Measurements from ENCODE around the gene ETV3L.
"Not testable (repeated sequence)": the region's sequence is repeated elsewhere in the genome, so short reads cannot be mapped to it uniquely, and the experiment has no call there.

Gene ETV3L

DNA sequence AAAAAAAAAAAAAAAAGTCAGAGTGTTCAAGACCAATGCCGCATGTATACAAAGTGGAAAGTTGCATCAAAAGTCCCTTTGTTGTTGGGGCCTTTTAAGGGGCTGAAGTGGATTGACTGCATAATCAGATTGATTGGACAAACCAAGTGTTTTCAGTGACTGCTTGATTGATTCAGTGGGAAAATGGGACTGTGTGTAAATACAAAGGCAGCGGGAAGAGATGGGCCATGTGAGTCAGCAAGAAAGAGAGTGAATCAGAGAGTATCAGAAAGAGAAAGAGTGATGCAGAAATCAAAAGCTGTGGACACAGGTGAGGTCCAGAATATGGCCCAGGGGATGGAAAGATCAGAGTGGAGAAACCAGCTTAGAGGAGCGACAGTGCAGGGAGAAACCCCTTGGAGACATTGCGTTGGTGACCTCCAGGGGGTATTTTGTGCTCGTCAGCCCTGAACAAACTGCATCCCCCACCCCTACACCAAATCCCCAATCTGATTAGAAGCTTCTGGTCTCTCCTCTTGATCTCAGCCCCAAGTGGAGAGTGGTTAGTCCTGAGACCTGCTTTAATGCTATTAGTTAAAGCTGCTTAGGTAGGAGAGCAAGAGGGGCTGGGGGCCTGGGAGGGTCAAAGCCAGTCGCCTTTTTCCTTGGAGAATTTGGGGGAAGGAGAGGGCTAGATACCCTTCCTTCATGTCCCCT, 5.1 kb upstream of the ETV3L start:
- DNase-seq: no peak

DNA sequence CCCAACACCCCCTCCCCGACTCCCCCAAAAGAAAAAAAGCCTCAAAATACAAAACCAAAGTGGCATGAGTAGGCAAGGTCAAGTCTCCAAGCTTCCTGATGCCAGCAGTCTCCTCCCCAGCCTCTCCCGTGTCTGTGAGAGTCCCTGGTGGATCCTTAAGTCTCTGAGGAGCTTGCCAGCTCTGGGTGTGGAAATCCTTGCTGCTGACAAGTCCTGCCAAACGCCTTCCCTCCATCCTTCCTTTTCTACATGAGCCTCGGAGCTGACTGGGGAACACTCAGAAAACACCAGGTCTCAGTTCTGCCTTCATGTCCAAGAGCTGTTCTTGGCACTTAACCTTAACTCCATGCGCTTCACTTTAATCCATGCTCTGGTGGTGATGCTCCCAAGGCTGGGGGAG, 3.7 kb upstream of the ETV3L start:
- DNase-seq: no peak

DNA sequence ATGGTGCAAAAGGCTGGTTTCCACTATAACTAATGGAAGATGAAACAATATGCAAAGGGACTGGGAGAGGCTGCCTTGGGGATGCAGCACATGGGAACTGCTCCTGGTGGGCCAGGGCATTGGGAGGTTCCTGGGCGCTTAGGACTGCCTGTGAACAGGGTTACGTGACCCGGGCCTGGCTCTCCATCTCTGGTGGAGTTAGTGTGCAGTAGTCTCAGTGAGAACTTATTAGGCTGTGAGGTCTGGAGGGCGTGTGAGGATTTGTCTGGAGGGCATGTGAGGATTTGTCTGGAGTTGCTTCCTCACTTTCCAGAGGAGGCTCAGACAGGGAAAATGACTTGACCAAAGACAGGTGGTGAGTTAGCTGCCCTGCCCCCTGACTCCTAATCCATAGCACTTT, 1.5 kb upstream of the ETV3L start:
- DNase-seq: no peak

DNA sequence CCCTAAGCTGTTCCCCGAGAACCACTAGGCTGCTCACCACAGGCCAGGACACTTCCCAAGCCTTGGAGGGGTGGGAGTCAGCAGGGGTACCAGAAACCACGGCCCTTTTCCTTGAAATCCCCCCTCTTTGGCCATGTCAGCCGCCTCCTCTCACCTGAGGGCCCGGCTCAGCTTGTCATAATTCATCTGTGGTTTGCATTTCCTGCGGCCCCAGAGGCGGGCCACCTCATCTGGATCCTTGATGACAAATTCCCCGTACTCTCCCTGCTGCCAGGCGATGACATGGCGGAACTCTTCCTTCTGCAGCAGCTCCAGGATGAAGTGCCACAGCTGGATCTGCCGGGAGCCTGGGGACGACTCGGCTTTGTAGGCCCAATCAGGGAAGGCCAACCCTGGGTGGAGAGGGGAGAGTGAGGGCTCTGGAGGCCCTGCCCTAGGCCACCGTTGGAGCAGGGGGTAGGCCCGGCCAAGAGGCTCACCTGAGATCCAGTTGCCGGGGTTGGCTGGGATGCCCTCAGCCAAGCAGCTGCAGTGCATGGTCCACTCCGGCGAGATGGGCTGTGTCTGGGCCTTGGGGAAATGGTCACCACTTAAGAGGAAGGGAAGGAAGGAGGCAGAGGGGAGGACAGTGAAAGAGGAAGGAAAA, 498 bp downstream of the ETV3L start:
- not testable (repeated sequence) for DNase-seq

DNA sequence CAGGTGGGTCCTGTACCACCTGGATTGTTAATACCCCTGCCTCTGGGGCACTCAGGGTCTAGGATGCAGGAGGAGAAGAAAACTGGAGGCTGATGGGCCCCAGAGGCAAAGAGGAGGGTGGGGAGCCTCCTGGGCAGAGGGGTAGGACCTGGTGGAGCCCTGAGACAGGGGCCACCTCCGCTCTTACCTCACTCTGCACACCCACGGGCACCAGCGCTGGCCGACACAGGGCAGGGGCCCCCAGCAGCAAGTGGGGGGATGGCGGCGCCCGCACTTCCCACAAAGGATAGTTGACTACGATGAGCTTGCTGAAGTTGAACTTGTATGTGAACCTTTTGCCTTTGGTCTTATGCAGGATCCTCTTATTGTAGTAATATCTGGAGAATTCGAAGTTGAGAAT, 1.1 kb downstream of the ETV3L start:
- no peak for DNase-seq

DNA sequence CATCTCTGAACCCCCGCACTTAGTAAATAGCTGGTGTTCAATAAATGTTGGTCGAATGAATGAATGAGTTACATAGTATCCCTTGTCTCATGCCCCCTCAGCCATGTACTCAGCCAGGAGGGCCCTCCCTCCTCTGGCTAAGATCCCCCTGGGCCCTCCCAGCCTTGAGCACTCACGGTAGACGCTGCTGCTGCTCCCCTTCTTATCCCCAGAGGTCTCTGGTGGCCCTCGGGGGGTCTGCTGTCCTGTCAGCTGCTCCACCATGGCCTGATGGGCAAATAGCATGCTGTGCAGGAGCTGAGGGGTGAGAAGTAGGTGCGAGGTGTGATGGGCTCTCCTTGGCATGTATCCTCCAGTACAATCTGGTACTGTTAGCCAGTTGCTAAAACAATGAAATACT, 1.9 kb downstream of the ETV3L start:
- no peak for DNase-seq

DNA sequence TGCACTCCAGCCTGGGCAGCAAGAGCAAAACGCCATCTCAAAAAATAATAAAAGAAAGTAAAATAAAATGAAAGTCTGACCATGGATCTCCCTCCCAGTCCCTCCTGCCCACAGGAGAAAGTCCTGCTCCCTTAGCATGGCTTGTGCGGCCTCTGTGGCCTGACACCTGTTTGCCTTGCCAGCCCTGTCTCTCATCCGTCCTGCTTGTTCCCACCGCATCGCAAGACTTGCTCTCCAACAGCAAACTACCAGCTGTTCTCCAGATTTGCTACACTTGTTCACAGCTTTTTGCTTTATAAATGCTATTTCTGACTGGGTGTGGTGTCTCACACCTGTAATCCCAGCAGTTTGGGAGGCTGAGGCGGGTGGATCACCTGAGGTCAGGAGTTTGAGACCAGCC, 2.7 kb downstream of the ETV3L start:
- no peak for DNase-seq

DNA sequence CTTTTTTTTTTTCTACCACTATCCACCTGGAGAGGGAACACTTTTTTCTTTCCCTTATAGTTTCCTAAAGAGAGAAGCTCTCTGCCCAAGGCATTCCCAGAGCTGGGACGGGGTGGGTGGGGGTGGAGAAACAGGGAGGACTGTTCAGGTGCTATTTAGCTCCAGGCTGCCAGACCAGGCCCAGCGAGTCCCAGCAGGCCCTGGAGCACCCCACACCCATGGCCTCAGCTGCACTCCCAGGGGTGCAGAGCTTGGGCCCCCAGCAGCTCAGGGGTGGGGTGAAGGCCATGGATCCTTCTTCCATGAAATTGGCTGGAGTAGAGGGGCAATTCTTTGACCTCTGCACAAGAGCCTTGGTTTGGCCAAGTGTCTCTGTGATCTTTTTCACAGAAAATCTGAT, 4.1 kb downstream of the ETV3L start:
- DNase-seq: no peak

DNA sequence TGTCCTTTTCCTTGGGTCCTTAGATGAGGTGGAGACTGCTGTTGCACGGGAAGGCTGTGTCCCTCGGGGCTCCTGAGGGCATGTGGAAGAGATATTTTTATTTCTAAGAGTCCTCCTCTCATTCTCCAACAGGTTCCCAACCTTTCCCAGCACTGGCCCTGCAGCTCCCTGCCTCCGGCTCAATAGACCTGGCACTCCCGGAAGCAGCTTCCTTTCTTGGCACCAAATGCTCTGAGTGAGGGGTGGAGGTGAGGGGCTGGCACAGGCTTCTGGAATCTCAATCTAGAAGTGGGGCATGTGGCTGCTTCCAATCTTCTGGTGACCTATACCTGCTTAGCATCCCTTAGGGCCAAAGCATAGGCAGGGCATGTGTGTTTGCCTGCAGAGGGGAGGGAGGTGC, 4.5 kb downstream of the ETV3L start:
- DNase-seq: no peak

DNA sequence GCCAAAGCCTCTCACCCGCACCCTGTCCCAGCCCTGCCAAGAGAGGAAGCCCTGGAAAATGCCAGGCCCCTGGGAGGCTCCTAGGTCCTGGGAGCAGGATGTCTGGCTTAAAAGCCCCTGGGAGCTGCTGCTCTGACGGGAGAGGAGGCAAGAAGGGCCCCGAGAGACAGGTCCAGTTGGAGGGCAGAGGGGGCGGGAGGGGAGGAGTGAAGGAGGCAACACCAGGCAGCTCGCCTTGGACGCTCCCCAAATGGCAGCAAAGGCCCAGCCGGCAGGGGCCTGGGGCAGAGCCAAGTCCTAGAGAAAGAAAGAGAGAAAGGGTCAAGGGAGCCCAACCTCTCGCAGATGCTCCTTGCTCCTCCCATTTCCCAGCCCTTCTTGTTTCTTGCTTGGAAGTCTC, 6.8 kb downstream of the ETV3L start:
- DNase-seq: no peak

DNA sequence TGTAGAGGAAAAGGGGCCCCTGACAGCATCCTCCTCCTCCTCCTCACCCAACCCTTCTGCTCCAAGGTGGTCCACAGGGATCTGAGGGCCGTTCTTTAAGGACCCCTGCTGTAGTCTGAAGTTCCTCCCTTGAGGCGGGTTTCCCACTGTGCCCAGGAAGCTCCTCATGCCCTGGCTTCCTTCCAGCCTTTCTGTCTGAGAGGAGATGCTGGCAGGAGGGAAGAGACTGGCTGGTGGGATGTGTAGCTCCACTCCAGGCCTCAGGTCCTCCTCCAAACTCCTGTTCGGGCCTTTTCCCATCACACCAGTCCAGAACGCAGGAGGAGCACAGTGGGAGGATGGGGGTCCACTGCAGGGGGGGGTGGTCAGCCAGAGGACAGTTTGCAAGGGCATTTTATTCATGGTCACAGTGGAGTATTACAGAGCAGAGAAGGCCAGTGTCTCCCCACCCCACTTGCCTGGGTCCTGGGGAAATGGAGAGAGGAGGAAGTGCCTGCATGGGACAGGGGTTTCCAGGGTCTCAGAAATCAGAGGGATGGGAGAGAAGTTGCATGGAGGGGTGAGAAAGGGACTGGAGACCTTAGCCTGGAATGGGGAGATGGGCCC, 7.8 kb downstream of the ETV3L start:
- DNase-seq: no peak

DNA sequence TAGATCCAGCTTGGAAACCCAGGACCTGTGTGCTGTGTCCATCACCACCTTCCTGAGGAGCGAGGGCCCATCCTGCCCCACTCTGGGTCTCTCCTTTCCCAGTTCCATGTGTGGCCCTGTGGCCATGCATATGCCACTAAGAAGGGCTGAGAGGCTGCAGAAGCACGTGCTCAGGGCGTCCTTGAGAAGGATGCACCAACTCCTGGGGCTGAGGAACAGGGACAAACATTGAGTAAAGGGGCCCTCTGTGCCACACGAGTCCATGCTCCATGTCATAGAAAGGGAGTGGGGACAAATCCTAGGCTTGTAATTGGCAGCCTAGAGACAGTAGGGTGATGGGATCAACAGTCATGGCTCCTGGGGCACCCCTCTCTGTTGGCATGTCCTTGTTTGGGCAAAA, 8.4 kb downstream of the ETV3L start:
- DNase-seq: no peak

DNA sequence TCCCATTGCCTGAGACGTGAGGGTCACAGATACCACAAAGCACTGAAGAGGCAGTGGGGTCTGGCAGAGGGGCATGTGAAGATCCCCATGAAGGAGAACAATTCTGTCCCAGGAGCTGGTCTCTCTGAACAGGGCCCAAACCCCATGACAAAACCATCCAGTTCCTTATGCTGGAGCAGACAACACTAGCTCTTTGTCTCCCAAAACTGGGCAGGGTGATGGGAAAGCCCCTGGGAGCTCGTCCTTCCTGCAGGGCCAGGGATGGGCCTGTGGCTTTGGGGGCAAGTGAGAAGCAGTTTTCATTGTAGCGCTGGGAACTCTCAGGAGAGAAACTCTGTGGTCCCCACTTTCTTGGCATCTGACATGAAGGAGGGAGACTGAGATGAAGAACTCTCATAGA, 8.8 kb downstream of the ETV3L start:
- DNase-seq: no peak

DNA sequence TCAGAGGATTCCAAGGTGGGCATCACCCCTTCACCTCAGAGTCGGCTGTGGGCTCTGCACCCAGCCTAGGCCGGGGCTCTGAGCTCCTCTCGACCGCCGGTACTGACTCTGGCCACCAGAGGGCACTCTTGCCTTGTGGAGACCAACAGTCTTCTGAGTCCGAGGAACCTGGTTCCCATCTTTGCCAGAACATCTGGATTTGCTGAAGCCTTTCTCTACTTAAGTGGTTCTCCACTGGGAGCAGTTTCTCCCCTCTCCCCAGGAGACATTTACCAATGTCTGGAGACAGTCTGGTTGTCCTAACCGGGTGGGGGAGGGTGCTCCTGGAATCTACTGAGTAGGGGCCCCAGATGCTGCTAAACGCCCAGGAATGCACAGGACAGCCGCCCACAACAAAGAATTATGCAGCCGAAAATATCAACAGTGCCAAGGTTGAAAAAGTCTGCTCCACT, 9.4 kb downstream of the ETV3L start:
- DNase-seq: no peak

DNA sequence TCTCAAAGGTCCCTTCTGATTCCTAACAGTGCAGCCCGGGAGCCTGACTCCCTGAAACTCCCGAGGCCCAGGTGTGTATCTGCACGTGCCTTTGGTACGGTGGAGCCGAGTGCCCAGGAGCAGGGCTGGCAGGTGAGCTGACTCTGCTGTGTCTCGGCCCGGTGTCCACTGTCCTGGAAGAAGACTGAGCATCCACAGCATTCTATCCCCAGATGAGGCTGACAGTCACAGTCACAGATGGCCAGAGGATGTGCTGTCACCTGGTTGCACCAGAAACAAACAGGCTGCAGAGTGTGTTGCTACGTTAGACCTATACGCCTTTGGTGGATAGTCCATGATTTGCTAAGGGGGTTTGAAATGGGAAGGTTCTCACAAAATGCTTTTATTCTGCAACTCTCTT, 9.8 kb downstream of the ETV3L start:
- DNase-seq: no peak

DNA sequence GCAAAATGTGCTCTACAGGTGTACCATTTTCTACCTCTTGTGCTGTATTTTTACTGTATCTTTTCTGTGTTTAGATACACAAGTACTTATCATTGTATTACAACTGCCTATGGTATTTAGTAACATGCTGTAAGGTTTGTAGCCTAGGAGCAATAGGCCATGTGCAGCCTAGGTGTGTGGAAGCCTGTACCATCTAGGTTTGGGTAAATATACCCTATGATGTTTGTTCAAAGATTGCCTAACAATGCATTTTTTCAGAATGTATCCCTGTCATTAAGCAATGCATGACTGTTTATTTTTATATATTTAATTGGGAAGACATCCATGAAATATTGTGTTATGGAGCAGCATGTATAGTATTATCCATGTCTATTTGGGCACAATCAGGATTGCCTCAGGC, 11.0 kb downstream of the ETV3L start:
- no peak for DNase-seq

DNA sequence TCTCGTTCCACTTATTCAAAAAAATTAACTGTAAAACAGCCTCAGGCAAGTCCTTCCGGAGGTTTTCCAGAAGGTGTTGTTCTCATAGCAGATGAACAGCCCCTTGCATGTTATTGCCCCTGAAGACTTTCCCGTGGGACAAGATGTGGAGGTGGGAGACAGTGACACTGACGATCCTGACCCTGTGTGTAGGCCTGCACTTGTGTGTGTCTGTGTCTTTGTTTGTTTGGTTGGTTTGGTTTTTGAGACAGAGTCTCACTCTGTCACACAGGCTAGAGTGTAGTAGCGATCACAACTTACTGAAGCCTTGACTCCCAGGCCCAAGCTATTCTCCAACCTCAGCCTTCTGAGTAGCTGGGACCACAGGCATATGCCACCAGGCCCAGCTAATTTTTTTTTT, 12.6 kb downstream of the ETV3L start:
- no peak for DNase-seq

DNA sequence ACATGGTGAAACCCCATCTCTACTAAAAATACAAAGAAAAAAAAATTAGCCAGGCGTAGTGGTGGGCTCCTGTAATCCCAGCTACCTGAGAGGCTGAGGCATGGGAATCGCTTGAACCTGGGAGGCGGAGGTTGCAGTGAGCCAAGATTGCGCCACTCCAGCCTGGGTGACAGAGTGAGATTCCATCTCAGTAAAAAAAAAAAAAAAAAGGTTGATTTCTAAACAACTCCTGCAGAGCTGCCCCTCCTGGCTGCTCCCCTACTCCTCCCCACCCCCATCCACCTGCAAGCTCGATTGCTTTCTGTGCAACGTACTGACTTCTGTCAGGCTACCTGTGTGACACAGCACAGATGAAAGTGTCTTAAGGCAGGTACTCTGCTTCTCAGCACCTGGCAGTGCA, 13.3 kb downstream of the ETV3L start:
- no peak for DNase-seq

DNA sequence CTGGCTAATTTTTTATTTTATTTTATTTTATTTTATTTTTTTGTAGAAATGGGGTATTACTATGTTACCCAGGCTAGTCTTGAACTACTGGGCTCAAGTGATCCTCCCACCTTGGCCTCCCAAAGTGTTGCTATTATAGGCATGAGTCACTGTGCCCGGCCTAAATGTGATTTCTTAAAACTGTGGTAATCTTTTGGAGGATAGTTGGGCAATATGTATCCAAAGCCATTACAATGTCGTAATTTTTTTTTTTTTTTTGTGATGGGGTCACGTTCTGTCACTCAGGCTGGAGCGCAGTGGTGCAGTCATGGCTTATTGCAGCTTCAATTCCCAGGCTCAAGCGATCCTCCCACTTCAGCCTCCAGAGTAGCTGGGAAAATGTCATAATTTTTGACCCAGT, 14.2 kb downstream of the ETV3L start:
- no peak for DNase-seq

DNA sequence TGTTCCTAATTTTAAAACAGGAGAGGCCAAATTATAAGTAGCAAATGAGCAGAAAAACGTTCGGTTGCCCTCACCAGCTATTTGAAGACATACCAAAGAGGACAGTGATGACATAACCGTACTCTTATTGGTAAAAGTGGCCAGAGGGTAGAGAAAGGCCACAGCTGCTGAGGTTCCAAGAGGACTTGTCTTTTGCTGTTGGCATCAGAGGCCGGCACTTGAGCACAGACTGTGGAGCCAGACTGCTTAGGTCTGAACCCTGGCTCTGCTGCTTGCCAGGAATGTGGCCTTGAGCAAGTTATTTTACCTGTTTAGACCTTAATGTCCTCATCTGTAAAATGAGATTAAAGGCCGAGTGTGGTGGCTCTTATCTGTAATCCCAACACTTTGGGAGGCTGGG, 14.9 kb downstream of the ETV3L start:
- DNase-seq: no peak

DNA sequence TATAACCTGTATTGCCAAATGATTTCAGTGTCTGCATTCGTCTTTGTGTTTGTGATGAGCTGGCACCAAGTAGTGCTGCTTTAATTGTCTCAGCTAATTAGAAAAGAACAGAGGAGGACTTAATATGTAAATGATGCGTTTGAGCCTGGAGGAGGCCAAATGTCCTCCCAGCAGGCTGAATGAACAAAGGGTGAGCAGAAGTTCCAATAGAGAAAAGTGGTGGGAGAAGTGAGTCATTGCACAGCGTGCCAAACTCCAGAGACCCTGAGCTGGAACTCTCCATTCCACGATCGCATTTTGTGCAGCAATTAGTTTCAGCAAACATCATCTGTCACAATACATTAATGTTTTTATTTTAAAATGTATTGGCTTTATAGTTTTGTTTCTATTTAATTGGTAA, 17.9 kb downstream of the ETV3L start:
- DNase-seq: no peak

DNA sequence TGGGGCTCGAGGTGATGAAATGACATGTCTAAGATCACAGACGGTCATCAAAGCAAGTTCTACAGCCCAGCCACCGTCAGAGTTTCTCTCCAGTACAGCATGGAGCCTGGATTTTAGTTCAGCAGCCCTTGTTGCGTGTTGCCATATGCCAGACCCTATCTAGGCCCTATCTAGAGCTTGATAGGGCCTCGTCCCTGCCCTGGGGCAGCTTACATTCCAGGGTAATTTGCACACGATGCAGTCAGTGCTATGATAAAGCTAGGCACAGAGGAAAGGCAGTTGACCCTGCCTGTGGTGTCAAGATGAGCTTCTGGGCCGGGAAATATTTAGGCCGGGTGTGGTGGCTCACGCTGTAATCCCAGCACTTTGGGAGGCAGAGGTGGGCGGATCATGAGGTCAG, 18.9 kb downstream of the ETV3L start:
- no peak for DNase-seq

DNA sequence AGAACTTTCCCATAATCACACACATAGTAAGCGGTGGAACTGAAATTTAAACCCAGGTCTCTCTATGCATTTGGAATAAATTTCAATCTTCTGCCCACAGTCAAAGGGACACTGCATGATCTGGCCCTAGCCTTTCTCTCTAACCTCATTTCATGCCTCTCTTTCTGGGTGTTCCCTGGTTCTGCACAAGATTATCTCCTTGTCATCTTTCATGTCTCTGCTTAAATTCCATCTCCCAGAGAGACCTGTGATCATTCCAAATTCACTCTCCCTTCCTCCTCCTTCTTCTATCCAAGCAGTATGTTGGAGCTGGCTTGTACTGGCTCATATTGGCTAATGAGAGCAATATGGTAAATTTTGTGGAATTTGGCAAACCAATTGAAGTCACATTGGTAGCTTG, 22.2 kb downstream of the ETV3L start:
- DNase-seq: no peak

DNA sequence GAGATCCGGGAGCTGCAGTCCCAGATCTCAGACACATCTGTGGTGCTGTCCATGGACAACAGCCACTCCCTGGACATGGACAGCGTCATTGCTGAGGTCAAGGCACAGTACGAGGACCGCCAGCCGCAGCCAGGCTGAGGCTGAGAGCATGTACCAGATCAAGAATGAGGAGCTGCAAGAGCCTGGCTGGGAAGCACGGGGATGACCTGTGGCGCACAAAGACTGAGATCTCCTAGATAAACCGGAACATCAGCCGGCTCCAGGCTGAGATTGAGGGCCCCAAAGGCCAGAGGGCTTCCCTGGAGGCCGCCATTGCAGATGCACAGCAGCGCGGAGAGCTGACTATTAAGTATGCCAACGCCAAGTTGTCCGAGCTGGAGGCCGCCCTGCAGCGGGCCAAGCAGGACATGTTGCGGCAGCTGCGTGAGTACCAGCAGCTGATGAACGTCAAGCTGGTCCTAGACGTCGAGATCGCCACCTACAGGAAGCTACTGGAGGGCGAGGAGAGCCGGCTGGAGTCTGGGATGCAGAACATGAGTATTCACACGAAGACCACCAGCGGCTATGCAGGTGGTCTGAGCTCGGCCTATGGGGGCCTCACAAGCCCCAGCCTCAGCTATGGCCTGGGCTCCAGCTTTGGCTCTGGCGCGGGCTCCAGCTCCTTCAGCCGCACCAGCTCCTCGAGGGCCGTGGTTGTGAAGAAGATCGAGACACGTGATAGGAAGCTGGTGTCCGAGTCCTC, 25.5 kb downstream of the ETV3L start:
- no peak for DNase-seq

Data from cortex of kidney (tissue), 1 donor.